Fibroblast of villous mesenchyme (primary cell): Measurements from ENCODE around the gene ABCA10. TPM values are rescaled to one million over a fixed set of nuclear protein-coding genes. Genes with fewer than 3 reads are reported as not detected.

Experiments
- DNase-seq: peaks from one replicate; pipeline ENCODE4 v3.0.0-alpha.2; 2010; ENCODE audit warnings: low read depth
- H3K4me3 ChIP-seq: 2 replicates; pipeline ENCODE4 v1.5.1; 2011; ENCODE audit warnings: low read depth, mild to moderate bottlenecking, low read length
- small RNA-seq: library from RNA; depleted of rRNA; stranded (forward); fragments of <200 nt; gene quantifications from one replicate; pipeline ENCODE3, GENCODE V24; 2012
- total RNA-seq: library from RNA; depleted of rRNA; stranded (reverse); fragments of >200 nt; gene quantifications from 2 replicates; pipeline ENCODE4 v1.2.3, GENCODE V29; 2012
- TF ChIP-seq, protein P1 (sequence below): IDR thresholded peaks from 2 replicates; pipeline ENCODE4 v1.5.1; 2012; ENCODE audit warnings: low read depth, mild to moderate bottlenecking, low read length; ENCODE audit not compliant: insufficient read depth

The ABCA10 gene
- total RNA-seq, 1 donor: 0.43 TPM

DNA sequence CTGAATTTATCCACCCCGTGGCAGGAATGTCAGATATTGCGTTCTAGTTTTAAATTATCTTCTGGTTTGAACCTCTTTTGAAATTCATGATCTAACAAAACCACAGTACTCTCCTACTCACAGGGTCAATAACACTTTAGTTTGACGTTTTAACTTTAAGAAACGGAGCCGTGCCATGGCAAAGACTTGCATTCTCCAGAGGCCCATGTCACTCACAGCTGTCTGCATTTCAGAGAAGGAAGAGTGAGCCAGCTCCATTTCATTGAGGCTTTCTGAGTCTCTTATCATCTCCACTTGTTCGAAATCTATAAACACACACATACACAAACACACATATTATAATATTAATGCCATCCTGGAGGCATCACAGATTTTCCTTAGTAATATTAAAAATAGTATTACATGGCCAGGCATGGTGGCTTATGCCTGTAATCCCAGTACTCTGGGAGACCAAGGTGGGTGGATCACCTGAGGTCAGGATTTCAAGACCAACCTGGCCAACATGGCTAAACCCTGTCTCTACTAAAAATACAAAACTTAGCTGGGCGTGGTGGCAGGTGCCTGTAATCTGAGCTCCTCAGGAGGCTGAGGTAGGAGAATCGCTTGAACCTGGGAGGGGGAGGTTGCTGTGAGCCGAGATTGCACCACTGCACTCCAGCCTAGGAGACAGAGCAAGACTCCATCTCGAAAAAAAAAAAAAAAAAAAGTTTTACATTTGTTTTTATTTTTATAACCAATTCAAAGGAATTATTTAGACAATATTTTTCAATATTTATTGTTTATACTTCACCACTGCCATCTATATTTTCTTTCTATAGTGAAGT, 122.5 kb downstream of the ABCA10 start:
- no peak for DNase-seq
- H3K4me3 ChIP-seq: no peak overlapping the region
- TF ChIP-seq, protein P1, sequence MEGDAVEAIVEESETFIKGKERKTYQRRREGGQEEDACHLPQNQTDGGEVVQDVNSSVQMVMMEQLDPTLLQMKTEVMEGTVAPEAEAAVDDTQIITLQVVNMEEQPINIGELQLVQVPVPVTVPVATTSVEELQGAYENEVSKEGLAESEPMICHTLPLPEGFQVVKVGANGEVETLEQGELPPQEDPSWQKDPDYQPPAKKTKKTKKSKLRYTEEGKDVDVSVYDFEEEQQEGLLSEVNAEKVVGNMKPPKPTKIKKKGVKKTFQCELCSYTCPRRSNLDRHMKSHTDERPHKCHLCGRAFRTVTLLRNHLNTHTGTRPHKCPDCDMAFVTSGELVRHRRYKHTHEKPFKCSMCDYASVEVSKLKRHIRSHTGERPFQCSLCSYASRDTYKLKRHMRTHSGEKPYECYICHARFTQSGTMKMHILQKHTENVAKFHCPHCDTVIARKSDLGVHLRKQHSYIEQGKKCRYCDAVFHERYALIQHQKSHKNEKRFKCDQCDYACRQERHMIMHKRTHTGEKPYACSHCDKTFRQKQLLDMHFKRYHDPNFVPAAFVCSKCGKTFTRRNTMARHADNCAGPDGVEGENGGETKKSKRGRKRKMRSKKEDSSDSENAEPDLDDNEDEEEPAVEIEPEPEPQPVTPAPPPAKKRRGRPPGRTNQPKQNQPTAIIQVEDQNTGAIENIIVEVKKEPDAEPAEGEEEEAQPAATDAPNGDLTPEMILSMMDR: no peak

- TF ChIP-seq, protein P1: no peak
- no peak for DNase-seq
- no peak overlapping the region for H3K4me3 ChIP-seq
Measured at GRCh38 chr17:69103557-69104233, 124.9 kb downstream of the ABCA10 start.

- DNase-seq: no peak
- TF ChIP-seq, protein P1: no peak
Measured at GRCh38 chr17:69098625-69099024, 130.0 kb downstream of the ABCA10 start.

More at GRCh38 chr17:69098625-69099024, 130.0 kb downstream of the ABCA10 start:
- no peak overlapping the region for H3K4me3 ChIP-seq

Small RNAs within 50 kb of the gene (small RNA-seq; reads per million reads assigned to genes)
- gene MIR4524B: not detected

Other genes with a start within 250 kb of the ABCA10 start
- 2.2 and 2.3 TPM in 2 replicates for gene ABCA9, start 167.9 kb downstream of the ABCA10 start, total RNA-seq
- 3.9 and 6.4 TPM in 2 replicates for gene ABCA6, start 86.9 kb downstream of the ABCA10 start, total RNA-seq
- gene ABCA5, start 98.3 kb upstream of the ABCA10 start, total RNA-seq: 12.6 and 13.8 TPM in 2 replicates
- gene MAP2K6, start 185.9 kb upstream of the ABCA10 start, total RNA-seq: 0.32 and 0.43 TPM in 2 replicates